ENCODE measurements around the gene RASGRF1. TPM values are rescaled to one million over a fixed set of nuclear protein-coding genes. Genes with fewer than 3 reads are reported as not detected.

RASGRF1 gene
- polyA plus RNA-seq, 1 donor (not counting 4 experiments of a cell fraction or from before 2014, with no cell fraction given) = 0.08 TPM

- DNase-seq (ENCODE audit: low read depth, low spot score) = no peak
- H3K4me2 ChIP-seq (ENCODE audit: control insufficient read depth, extremely low read depth, insufficient read depth, low read depth, low read length) = no peak overlapping the region
- dilution Hi-C loops (cut with MboI; ENCODE audit: extremely low pct_ligation_motif_present, low sequenced_read_pairs) = no loop called here
Measured at GRCh38 chr15:79003896-79004295, 86.7 kb downstream of the RASGRF1 start.

GRCh38 chr15:79003301-79003700 is 87.3 kb downstream of the RASGRF1 start:
- TF ChIP-seq CTCF (optimal IDR thresholded peaks at IDR 0.05 in 1 of 3, IDR thresholded peaks at IDR 0.05 in 1 of 3, conservative IDR thresholded peaks at IDR 0.05 in 1 of 3; ENCODE audit: extremely low read depth in 1 of 3, insufficient read depth in 2 of 3, low read length in 3 of 3) = no peak
- no peak for TF ChIP-seq EZH2 (IDR thresholded peaks at IDR 0.05; ENCODE audit: low read length)
- Histone ChIP-seq H4K20me1 (ENCODE audit: control insufficient read depth, extremely low read depth, insufficient read depth, low read length) (no peaks in the 10 kb centered on the region), H2AFZ (ENCODE audit: control insufficient read depth, low read length) (no peak overlapping the region), H3K79me2 (ENCODE audit: control insufficient read depth, insufficient read depth, low read length) (no peaks in the 10 kb centered on the region), H3K4me3 (ENCODE audit: control insufficient read depth in 2 of 3, extremely low read depth in 1 of 3, insufficient read depth in 2 of 3, low read depth in 1 of 3, low read length in 3 of 3) (no peak overlapping the region), H3K9ac (ENCODE audit: control insufficient read depth, extremely low read depth, insufficient read depth, low read length) (no peak overlapping the region), H3K27me3 (ENCODE audit: control insufficient read depth, extremely low read depth, insufficient read depth, low read length) (no peaks in the 10 kb centered on the region), H3K4me2 (ENCODE audit: control insufficient read depth, extremely low read depth, insufficient read depth, low read depth, low read length) (no peak overlapping the region), H3K9me1 (ENCODE audit: control insufficient read depth, extremely low read depth, insufficient read depth, low read length) (no peaks in the 10 kb centered on the region), H3K27ac (ENCODE audit: control insufficient read depth, insufficient read depth, low read length) (no peak overlapping the region), H3K9me3 (ENCODE audit: control insufficient read depth, low read depth, low read length) (no peaks in the 10 kb centered on the region), H3K36me3 (ENCODE audit: control insufficient read depth in 2 of 2, extremely low read depth in 1 of 2, insufficient read depth in 2 of 2, low read length in 2 of 2) (no peaks in the 10 kb centered on the region), H3K4me1 (ENCODE audit: control insufficient read depth, extremely low read depth, insufficient read depth, low read length) (peaks cover 27% of the 10 kb centered on the region)
- dilution Hi-C loops (cut with MboI; ENCODE audit: extremely low pct_ligation_motif_present, low sequenced_read_pairs) = no loop called here
- no peak for DNase-seq (ENCODE audit: low read depth, low spot score)
- FAIRE-seq = no peak

More at GRCh38 chr15:79003896-79004295, 86.7 kb downstream of the RASGRF1 start:
- no peaks in the 10 kb centered on the region for H3K27me3 ChIP-seq (ENCODE audit: control insufficient read depth, extremely low read depth, insufficient read depth, low read length)
- H3K79me2 ChIP-seq (ENCODE audit: control insufficient read depth, insufficient read depth, low read length) = no peaks in the 10 kb centered on the region
- H3K36me3 ChIP-seq (ENCODE audit: control insufficient read depth in 2 of 2, extremely low read depth in 1 of 2, insufficient read depth in 2 of 2, low read length in 2 of 2) = no peaks in the 10 kb centered on the region
- H3K4me3 ChIP-seq (ENCODE audit: control insufficient read depth in 2 of 3, extremely low read depth in 1 of 3, insufficient read depth in 2 of 3, low read depth in 1 of 3, low read length in 3 of 3) = no peak overlapping the region
- peak overlapping the region; percentile 11 for H3K27ac ChIP-seq (ENCODE audit: control insufficient read depth, insufficient read depth, low read length)
- H3K9me3 ChIP-seq (ENCODE audit: control insufficient read depth, low read depth, low read length) = no peaks in the 10 kb centered on the region
- no peaks in the 10 kb centered on the region for H4K20me1 ChIP-seq (ENCODE audit: control insufficient read depth, extremely low read depth, insufficient read depth, low read length)
- no peak overlapping the region for H3K9ac ChIP-seq (ENCODE audit: control insufficient read depth, extremely low read depth, insufficient read depth, low read length)
- no peak for FAIRE-seq
- H3K4me1 ChIP-seq (ENCODE audit: control insufficient read depth, extremely low read depth, insufficient read depth, low read length) = peaks cover 27% of the 10 kb centered on the region
- no peak for TF ChIP-seq EZH2 (IDR thresholded peaks at IDR 0.05; ENCODE audit: low read length)
- TF ChIP-seq CTCF (optimal IDR thresholded peaks at IDR 0.05 in 1 of 3, IDR thresholded peaks at IDR 0.05 in 1 of 3, conservative IDR thresholded peaks at IDR 0.05 in 1 of 3; ENCODE audit: extremely low read depth in 1 of 3, insufficient read depth in 2 of 3, low read length in 3 of 3) = no peak
- H3K9me1 ChIP-seq (ENCODE audit: control insufficient read depth, extremely low read depth, insufficient read depth, low read length) = no peaks in the 10 kb centered on the region
- no peak overlapping the region for H2AFZ ChIP-seq (ENCODE audit: control insufficient read depth, low read length)
